Liver (tissue), 3 donors: ENCODE results near the gene PROZ.

Experiments
- EGR1 ChIP-seq, 2 donors: IDR thresholded peaks; 2 replicates each; pipeline ENCODE4 v1.6.1; 2016 to 2018; ENCODE audit warnings: antibody characterized with exemption in 2 of 2, low read depth in 2 of 2
- GABPA ChIP-seq, 2 donors: IDR thresholded peaks in 1 of 2; conservative IDR thresholded peaks in 1 of 2; 2 replicates each; pipeline ENCODE4 v1.6.1; 2016; ENCODE audit warnings: antibody characterized with exemption in 2 of 2, mild to moderate bottlenecking in 1 of 2, moderate library complexity in 1 of 2
- RAD21 ChIP-seq, 2 donors: IDR thresholded peaks; 2 replicates each; pipeline ENCODE4 v1.6.1; 2016; ENCODE audit warnings: antibody characterized with exemption in 2 of 2, mild to moderate bottlenecking in 2 of 2
- SP1 ChIP-seq: IDR thresholded peaks from 2 replicates; pipeline ENCODE4 v1.6.1; 2018; ENCODE audit warnings: antibody characterized with exemption, mild to moderate bottlenecking
- TAF1 ChIP-seq: conservative IDR thresholded peaks from 2 replicates; pipeline ENCODE4 v1.6.1; 2016; ENCODE audit warnings: antibody characterized with exemption, mild to moderate bottlenecking
- YY1 ChIP-seq: IDR thresholded peaks from 2 replicates; pipeline ENCODE4 v1.6.1; 2016; ENCODE audit warnings: antibody characterized with exemption, mild to moderate bottlenecking
- TF ChIP-seq, protein P1 (sequence below): IDR thresholded peaks from 2 replicates; pipeline ENCODE4 v1.6.1; 2016; ENCODE audit warnings: antibody characterized with exemption
- TF ChIP-seq, protein P2 (sequence below): fragments of 150-350 bp; IDR thresholded peaks from 2 replicates; pipeline ENCODE4 v1.5.1; 2017; ENCODE audit warnings: improper control_type of control experiment, low read depth, low read length; ENCODE audit not compliant: missing input control
- TF ChIP-seq, protein P3 (sequence below): IDR thresholded peaks from 2 replicates; pipeline ENCODE4 v1.6.1; 2016; ENCODE audit warnings: antibody characterized with exemption
- TF ChIP-seq, protein P4 (sequence below): IDR thresholded peaks from 2 replicates; pipeline ENCODE4 v1.6.1; 2016; ENCODE audit warnings: antibody characterized with exemption, mild to moderate bottlenecking
- donor health status: healthy.
- donor health status: healthy.

DNA sequence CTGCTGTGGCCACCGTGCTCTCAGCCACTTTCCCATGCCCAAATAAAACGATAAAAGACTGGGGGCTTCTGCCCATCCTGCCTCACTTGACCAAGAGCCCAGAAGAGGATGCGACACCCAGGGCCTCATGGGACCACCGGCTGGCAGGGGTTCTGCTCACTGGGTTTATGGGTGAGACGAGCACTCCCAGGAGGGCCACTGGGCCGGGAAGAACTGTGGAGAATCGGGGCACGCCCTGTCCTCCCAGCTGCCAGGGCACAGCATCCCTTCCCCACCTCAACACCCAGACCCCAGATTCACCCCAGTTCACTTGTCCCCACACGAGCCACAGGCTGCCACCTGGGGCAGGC is 40.6 kb upstream of the PROZ start:
- no peak for TF ChIP-seq SP1
- TF ChIP-seq, protein P1, sequence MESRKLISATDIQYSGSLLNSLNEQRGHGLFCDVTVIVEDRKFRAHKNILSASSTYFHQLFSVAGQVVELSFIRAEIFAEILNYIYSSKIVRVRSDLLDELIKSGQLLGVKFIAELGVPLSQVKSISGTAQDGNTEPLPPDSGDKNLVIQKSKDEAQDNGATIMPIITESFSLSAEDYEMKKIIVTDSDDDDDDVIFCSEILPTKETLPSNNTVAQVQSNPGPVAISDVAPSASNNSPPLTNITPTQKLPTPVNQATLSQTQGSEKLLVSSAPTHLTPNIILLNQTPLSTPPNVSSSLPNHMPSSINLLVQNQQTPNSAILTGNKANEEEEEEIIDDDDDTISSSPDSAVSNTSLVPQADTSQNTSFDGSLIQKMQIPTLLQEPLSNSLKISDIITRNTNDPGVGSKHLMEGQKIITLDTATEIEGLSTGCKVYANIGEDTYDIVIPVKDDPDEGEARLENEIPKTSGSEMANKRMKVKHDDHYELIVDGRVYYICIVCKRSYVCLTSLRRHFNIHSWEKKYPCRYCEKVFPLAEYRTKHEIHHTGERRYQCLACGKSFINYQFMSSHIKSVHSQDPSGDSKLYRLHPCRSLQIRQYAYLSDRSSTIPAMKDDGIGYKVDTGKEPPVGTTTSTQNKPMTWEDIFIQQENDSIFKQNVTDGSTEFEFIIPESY, result no peak
- TF ChIP-seq, protein P2, sequence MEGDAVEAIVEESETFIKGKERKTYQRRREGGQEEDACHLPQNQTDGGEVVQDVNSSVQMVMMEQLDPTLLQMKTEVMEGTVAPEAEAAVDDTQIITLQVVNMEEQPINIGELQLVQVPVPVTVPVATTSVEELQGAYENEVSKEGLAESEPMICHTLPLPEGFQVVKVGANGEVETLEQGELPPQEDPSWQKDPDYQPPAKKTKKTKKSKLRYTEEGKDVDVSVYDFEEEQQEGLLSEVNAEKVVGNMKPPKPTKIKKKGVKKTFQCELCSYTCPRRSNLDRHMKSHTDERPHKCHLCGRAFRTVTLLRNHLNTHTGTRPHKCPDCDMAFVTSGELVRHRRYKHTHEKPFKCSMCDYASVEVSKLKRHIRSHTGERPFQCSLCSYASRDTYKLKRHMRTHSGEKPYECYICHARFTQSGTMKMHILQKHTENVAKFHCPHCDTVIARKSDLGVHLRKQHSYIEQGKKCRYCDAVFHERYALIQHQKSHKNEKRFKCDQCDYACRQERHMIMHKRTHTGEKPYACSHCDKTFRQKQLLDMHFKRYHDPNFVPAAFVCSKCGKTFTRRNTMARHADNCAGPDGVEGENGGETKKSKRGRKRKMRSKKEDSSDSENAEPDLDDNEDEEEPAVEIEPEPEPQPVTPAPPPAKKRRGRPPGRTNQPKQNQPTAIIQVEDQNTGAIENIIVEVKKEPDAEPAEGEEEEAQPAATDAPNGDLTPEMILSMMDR, result no peak
- TF ChIP-seq, protein P3, sequence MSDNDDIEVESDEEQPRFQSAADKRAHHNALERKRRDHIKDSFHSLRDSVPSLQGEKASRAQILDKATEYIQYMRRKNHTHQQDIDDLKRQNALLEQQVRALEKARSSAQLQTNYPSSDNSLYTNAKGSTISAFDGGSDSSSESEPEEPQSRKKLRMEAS, result no peak
- TF ChIP-seq, protein P4, sequence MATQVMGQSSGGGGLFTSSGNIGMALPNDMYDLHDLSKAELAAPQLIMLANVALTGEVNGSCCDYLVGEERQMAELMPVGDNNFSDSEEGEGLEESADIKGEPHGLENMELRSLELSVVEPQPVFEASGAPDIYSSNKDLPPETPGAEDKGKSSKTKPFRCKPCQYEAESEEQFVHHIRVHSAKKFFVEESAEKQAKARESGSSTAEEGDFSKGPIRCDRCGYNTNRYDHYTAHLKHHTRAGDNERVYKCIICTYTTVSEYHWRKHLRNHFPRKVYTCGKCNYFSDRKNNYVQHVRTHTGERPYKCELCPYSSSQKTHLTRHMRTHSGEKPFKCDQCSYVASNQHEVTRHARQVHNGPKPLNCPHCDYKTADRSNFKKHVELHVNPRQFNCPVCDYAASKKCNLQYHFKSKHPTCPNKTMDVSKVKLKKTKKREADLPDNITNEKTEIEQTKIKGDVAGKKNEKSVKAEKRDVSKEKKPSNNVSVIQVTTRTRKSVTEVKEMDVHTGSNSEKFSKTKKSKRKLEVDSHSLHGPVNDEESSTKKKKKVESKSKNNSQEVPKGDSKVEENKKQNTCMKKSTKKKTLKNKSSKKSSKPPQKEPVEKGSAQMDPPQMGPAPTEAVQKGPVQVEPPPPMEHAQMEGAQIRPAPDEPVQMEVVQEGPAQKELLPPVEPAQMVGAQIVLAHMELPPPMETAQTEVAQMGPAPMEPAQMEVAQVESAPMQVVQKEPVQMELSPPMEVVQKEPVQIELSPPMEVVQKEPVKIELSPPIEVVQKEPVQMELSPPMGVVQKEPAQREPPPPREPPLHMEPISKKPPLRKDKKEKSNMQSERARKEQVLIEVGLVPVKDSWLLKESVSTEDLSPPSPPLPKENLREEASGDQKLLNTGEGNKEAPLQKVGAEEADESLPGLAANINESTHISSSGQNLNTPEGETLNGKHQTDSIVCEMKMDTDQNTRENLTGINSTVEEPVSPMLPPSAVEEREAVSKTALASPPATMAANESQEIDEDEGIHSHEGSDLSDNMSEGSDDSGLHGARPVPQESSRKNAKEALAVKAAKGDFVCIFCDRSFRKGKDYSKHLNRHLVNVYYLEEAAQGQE, result no peak
- no peak for TF ChIP-seq RAD21 (IDR thresholded peaks at IDR 0.05)
- TF ChIP-seq TAF1, result no peak
- TF ChIP-seq YY1, result no peak
- TF ChIP-seq EGR1 (IDR thresholded peaks at IDR 0.05; ENCODE audit: low read depth in 2 of 2), result no peak
- no peak for TF ChIP-seq GABPA (IDR thresholded peaks at IDR 0.05 in 1 of 2, conservative IDR thresholded peaks at IDR 0.05 in 1 of 2)
